Measurements from ENCODE around the gene NRXN3. TPM values are rescaled to one million over a fixed set of nuclear protein-coding genes. Genes with fewer than 3 reads are reported as not detected.

Gene NRXN3
- not detected for total RNA-seq

DNA sequence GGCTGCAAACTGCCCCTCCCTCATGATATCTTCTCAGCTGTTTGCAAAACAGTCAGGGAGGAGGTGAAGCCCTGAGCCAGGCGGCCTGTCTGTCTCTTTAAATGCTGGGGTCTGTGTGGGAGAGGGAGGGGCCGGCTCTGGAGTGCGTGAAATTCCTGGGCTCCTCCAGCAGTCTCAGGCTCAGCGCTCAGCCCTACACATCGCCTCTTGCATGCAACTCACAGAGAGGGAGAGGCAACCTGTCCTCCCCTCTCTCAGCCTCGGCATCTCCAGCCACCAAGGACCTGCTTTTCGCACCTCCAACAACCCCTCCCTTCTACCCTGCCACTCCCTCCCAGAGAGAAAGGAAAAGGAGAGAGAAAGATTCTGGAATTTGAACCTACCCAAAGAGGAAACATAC is at the start of gene NRXN3:
Gene NRXN3 (plus strand): TSS at position 171 of the 400 bp plus-strand sequence. CDS start 72,721 bp downstream, outside the sequence.
- no peak for DNase-seq

DNA sequence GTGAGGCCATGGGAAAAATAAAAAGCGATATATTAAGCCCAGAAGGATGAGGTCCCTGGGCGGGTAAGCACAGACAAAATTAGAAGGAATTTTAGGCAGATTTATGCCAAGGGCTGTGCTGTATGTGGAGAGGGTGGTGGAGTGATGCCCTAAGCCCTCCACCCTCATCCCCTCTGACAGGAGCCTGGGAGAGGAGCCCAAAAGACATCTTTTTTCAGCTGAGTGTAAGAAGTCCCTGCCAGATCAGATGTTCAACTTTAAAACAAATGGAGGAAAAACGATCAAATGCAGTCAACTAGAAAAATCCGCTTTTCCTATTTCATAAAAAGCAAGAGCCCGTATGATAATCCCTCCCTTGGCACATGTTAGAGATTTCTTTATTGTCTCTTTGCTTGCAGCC is 47.7 kb upstream of the NRXN3 start:
- no peak for DNase-seq

DNA sequence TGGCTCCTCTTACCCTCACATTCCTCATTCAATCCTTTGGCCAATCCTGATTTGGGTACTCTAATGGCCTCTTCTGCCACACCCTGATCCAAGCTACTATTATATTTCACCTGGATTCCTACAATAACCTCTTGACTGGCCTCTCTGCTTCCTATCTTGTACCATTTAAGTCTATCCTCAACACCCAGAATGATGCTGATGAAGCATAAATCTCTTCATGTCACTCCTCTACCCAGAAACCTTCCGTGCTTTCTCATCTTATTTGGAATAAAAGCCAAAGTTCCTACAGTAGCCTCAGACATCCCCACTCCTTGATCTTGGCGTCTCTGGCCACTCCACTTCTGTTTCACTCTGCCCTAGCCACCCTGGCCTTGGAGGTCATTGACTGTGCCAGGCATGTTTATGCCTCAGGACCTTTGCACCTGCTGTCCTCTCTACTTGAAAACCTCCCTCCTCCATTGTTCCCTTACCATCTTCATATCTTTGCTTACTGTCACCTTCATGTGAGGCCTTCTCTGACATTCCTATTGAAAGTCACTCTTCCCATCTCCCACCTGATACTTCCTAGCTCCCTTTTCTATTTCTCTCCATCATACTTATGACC is 46.4 kb upstream of the NRXN3 start:
- DNase-seq: no peak

DNA sequence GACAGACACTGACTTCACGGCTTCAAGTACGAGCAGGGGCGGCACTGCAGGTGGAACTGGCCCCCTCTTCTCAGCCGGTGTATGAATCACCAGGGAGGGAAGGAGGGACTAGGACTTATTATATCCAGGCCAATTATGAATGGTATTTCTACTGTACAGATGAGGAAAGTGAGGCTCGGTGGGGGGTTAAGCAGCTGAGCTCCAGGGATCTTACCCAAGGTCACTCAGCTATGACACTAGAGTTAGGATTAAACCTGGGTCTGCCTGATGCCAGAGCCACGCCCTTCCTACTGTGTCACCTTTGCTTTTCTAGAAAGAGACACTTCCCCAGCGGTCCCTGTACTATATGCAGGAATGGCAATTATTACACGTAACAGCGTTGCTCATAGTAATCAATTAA is 42.2 kb upstream of the NRXN3 start:
- DNase-seq: no peak

DNA sequence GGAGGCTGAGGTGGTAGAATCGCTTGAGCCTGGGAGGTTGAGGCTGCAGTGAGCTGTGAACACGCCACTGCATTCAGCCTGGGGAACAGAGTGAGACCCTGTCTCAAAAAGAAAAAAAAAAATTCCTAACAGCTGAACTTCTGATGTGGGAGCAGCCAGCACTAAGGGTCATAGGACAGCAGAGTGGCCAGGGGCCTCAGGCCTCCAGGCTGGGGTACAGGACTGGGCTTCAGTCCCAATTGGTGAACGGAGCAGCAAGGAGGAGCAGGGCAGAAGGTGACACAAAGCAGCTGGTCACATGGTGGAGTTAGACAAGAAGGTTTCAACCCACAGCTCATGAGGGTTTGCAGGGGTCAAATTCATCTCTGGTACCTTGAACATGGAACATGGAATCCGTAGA is 40.8 kb upstream of the NRXN3 start:
- DNase-seq: no peak

DNA sequence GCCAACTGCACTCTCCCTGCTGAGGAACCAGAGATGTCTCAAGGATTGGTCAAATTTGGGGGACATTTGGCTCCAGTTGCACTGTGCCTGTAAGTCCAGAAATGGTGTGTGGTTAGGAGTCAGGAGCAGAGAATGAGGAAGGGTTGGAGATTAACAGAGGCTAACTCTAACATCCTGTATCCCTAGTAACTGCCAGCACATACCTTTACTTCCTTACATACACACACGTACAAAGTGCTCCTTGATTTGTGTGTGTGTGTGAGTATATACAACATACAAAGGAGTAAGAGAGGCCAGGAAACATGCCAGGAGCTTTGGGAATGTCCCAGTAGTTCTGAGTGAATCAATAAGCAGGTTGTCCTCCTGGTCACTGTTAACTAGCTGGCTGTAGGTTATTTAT is 39.8 kb upstream of the NRXN3 start:
- DNase-seq: no peak

DNA sequence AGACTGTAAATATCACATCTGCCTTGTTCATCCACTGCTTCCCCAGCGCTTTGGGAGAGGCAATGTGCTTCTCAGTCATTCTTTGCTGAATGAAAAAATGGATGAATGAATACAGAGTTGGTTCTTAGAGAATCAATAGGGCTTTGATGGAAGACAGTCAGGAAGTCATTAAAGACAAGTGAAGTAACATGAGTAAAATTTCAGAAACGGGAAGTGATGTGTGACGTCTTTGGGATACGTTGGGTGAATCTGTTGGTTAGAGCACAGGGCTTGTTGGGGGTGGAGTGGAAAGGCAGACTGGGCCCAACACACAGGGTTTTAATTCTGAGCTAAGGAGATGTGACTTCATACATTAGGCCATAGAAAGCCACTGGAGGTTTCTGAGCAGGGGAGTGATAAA is 39.0 kb upstream of the NRXN3 start:
- no peak for DNase-seq

DNA sequence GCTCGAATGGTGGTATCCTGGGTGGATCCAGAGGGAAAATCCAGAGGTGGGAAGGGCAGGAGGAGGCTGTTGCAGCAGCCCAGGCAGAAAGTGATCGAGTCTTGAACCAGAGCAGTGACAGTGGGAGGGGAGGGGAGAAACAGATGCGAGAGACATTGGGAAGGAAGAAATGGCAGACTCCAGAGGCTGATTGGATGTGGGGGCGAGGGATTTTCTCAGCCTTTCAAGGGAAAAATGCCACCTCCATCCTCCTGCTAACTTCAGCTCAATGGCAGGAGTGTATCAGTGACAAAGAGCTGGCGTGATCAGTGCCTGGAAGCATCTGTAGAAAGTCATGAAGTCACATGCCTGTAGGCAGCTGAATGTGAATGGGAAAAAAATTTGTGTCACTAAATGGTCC is 38.6 kb upstream of the NRXN3 start:
- DNase-seq: no peak

DNA sequence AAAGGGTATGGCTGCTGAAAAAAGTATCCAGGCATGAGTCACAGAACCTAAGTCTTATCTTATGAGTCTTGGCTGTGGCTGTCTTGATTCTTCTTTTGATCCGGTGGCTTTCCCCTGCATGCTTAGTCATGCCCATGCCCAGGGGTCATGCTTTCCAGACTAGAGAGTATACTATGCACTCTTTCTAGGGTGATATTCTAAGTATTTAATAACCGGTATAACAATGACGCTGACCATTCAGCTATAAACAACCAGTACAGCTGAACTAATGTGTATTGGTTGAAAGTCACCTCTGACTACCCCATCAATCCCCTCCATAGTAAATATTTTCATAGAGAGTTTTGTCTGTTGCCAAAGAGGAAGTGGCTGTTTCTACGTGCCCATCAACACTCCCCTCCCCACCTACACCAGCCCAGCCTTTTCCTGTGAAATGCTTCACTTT is 34.7 kb upstream of the NRXN3 start:
- no peak for DNase-seq

DNA sequence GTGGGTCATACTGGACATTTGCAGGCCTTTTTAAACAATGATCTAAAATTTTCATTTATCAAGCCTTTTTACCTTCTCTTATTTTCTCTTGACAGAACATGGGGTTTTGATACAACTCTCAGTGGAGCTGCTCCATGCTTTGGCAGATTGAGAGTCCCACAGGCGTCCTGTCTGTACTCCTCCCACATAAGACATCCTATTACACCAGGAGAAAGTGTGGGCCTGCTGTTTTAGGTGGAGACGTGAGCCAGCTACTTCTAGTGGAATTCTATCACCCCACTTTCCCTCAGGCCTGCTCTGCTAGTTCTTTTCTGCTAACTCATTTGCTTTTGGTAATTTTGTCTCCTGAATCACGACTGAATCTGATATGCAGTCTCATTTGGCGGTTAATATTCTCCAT is 33.5 kb upstream of the NRXN3 start:
- DNase-seq: no peak

DNA sequence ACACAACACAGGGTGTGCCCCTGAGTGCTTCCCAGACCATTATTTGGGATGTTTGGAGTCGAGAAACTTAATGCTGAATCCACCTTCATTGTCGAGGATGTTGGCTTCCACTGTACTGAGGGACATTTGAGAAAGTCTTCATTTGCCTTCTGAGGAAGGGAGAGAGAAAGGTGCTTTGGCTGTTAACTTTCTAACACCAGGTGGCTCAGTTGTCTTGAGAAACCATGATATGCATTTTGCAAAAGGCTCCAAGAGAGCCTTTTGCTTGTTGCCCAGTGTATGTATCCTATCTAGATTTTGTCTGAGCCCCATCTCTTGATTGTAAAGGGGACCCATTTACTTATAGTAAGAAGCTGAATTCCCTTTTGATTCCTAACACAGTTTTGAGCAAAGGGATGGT is 28.6 kb upstream of the NRXN3 start:
- no peak for DNase-seq

DNA sequence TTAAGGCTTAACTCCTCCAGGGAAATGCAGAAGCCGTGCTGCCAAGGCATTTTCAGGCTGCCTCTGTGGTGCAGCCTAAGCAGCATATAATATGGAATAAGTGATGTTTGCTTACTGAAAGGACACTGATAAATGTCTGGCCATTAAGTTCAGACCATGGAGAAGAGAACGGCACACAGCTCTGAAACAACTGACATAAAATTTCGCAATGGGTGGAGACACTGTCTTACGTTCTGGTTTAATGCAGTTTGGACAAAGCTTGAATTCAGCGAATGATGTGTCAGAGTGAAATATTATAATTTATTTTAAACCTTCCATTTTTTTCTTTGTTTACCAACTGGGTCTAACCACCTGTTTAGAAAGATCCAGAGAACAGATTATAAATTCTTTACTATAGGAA is 27.2 kb upstream of the NRXN3 start:
- no peak for DNase-seq

DNA sequence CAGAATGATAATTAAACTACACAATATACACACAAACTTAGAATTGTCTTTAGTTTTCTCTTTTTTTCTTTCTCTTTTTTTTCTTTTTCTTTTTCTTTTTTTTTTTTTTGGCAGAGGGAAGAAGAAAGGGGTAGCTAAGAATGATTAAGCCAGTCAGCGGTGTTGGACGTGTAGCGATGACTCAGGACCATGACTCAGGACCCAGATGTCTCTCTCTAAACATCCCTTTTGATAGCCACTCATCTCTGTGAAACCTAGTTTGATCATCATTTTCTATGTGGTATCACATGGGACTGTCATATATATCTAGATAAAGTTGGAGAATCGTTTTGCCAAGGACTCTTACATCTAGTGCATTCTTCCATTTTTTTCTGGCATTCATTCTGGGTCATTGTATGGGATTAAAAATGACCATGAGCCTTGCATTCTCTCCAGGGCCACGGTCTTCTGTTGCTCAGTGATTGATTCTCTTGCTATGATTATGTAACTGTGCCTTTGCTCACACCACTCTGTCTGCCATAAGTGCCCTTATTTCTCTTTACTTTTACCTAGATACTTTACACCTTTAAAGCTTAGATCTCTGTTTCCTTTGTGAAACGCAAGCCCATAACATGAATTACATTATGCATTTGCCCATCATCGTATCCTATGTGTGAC is 26.6 kb upstream of the NRXN3 start:
- DNase-seq: no peak

DNA sequence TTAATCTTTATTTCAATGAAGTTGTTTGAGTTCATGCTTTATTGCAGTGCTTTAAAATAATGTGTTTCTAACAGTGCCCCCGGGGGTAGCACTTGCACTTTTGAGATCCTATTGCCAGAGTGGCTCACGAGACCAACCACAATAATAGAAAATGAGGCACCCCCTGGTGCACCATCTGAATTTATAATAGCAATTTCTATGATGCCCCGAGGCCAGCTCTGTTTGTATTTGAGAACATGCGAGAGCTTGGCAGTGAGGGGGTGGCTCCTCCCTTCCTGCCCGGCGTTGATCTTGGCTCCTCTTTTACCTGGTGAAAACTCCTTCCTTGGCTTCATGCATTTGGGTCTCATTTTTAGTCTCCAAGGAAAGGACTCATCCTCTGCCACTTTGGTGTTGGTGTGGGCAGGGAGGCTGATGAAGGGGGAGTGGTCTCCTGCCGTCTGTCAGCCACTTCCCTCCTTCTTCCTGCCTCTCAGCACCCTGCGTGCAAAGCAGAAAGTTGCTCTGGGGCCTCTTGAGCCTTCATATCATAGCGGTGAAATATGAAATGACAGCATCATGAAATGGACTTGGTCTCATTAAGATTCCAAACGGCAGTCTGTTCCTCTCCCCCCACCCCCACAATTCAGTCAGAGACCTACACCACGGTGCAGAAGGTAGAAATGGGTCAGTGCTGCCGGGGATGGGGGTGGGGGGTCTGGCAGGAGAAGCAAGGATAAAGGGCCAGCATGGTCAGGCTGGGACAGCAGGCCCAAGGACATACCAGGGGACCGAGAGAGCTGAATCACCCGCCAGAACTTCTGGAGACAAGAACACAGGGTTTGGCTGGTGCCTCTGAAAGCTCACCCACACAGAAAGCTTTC is 17.7 kb upstream of the NRXN3 start:
- DNase-seq: no peak

DNA sequence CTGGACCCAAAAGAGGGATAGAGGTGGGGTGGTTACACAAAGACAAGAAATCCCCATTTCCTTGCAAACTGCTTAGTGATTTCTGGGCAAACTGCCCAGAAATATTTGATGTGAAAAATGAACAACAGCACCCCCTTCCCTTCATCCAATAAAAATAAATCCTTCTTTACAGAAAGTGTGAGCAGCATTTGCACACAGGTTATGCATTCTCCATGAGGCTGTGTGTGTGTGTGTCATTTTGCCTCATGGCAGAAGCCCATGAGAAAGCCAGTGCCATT is 17.2 kb upstream of the NRXN3 start:
- no peak for DNase-seq

DNA sequence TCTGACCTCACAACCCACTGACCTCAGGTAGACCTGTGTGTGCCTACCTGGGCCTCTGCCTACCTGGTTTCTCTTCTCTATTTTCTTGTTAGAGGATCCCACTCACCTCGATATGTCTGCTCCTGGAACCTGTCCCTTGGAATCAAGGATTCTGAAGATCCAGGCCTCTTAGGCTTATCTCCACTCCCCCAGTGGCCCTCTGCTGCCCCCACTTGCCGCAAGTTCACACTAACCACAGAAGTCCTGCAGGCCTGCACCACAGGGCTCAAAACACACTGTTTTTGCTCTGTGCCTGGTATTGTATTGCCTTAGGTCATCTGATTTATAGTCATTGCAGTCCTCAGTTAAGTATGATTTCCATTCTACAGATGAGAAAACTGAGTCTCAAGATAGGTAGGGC is 15.3 kb upstream of the NRXN3 start:
- no peak for DNase-seq

DNA sequence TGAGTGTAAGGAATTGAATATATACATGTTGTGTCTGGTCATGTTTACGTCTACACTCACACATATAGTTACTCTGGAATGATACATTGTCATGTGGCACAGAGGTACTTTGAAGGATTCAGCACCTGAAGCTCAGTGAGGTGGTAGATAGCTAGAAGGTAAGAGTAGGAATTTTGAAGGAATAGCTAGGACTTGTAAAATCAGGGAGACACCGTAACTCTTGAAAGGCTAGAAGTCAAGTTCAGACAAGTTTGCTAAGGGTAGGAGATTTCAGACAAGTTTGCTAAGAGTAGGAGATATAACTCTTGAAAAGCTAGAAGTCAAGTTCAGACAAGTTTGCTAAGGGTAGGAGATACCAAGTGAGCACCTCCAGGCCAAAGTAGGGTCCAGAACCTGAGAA is 14.0 kb upstream of the NRXN3 start:
- DNase-seq: no peak

DNA sequence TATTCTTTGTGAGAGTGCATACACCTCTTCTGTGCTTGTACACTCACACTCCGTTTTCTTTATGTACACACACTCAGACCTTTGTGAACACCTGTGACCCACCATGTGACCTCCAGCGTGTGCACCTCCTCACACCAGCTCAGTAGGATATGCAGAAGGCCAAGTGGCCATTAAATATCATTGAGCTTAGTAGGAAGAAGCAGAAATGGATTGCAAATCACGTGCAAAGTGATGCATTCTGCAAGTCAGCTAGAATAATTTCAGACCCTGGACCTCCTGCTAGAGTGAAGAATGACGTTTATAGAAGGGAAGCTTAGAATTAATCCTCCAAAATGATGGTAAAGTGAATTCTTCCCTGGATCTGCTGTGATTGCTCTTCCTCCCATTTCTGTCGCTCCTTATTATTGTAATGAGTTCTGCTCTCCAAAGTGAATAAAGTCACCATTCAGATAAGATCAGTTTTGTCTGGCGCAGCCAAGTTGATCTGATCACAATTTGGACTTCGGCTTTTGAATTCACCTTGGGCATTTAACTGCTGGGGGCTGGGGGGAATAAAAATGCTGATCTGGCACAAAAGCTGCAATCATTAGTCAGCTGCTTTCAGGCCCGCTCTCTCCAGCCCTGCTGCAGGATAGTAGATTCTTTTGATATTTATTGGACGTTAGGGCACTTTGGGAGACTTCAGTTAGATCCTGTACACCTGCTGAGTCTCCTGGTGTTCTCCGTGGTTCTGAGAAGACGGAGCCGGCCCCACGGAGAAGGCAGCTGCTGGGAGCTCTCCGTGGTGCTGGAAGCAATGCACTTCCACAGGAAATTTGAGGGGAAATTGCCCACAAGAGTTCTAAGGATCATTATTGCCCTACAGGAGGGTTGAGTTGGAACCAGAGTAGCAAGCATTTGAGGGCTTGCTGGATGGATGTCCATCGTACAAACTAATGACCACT is 12.4 kb upstream of the NRXN3 start:
- DNase-seq: no peak

DNA sequence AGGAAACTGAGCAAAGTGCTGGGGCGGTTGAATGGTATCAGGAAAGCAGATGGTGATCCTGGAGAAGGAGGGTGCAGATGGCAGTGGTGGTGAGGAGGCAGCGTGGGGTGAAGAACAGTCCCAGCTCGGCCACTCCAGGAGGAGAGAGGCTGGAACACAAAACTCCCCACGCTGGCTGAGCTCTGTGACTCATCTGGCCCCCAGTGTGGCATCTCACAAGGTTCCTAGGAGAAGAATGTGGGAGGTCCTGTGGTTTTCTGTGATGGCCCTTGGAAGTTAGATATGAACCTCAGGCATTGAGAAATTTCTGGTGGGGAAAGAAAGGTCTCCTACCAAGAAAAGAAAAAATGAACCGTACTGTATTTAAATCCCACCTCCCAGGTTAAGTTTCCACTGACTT is 8.0 kb upstream of the NRXN3 start:
- no peak for DNase-seq

DNA sequence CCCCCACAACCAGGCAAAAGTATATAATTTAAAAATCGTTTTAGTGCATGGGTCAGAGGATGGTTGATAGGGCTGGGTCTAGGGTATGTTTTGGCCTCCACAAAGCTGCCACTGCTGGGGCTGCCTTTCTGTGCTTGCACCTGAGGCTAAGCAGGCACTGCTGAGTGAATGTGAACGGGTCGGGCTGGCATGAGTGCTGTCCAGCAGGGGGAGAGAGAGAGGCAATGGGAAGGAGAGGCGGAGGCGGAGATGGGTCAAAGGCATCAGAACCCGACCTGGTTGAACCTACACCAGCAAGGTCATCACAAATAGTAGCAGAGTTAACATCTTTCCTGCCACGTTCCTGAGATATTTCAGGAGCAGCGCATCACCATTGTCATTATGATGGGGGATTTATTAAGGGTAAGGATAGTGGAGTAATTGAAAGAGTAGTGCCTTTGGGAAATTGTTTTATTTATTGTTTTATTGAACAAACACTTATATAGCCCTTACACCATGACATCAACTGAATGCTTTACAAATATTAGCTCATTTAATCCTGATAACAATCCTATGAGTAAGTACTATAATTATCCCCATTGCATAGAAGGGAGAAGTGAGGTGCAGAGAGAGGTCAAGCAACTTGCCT is 5.8 kb upstream of the NRXN3 start:
- DNase-seq: no peak

DNA sequence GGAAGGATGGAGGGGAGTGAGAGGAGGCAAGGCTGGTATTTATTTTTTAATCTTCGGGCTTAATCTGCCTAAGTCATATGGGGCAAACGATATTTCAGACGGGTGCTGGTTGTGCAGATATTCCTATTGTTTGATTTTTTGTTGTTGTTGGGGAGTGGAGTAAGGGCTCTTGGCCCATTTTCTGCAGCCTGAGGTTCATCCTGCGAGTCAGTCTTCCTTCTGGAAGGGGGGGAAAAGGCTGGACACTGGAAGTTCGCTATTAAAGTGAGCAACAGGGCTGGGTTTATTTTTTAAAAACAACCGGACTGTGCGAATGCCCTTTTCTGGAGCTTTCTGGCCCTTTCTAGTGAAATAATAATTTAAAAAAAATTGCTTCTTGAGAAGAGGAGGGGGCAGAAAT is 2.3 kb downstream of the NRXN3 start:
- no peak for DNase-seq

DNA sequence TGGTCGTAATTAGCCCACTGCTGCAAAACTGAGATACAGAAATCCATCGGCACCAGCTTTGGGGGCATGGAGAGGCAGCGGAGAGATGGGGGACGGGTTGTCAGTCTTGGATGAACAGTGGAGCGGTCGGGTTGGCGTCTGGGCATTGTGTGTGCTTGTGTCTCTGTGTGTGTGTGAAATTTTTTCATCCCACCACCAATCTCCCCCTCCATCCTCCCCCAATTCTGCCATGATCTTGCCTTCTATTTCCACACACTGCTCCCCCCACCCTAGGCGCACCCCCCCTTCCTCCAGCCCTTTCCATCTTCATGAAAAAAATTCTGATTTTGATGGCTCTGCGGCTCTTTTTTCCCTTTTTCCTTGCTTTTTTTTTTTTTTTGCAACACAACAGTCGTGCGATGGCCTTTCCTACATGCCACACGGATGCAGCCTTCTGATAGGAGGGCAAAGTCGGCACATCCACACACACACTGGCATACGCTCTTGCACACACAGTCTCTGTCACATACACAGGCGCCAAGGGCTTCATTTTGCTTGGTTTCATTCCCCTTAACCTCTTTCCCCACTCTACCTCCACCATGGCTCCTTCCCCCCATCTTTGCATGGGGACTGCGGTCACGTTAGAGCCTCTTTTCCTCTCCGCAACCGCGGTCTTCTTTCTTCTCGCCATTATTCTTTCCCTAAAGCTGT is 3.3 kb downstream of the NRXN3 start:
- DNase-seq: no peak
